D721Med (cell line): ENCODE measurements around the gene FEV.
A peak's percentile ranks its signal among the peaks of the same experiment; 100 is the strongest.

Source experiments
- DNase-seq: peaks from one replicate; pipeline ENCODE4 v3.0.0; 2011; ENCODE audit warnings: low spot score; ENCODE audit not compliant: insufficient read length
- FAIRE-seq: peaks from 2 replicates; lab custom pipeline; 2011; peaks lifted over from hg19 to GRCh38; lab: Jason Lieb, UNC
- TF ChIP-seq, protein P1 (sequence below): IDR thresholded peaks from 2 replicates; pipeline ENCODE4 v1.5.1; 2012; ENCODE audit warnings: mild to moderate bottlenecking, control low read depth; ENCODE audit not compliant: insufficient read depth; ENCODE audit errors: missing control alignments

The FEV gene

DNA sequence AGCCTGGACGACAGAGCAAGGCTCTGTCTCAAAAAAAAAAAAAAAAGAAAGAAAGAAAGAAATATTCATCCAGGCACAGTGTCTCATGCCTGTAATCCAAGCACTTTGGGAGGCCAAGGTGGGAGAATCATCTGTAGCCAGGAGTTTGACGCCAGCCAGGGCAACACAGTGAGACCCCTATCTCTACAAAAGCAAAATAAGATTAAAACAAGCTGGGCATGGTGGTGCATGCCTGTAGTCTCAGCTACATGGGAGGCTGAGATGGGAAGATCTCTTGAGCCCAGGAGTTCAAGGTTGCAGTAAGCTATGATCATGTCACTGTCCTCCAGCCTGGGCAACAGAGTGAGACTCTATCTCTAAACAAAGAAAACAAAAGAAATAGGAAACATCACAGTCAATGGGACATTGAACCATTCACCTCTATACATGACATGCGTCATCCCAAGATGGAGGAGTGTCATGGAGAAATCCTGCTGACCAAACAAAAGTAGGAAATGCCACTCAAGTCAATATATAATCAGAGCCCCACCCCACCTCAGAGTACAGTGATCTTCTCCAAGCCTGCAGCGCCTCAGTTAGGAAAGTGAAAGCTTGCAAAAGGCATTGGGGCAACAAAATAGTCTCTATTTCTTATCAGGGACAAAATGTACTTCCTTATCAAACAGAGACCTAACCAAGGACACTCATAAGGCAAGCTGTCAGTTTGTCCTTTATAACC, 9.8 kb downstream of the FEV start:
- DNase-seq (no peak), FAIRE-seq (no peak)
- TF ChIP-seq, protein P1, sequence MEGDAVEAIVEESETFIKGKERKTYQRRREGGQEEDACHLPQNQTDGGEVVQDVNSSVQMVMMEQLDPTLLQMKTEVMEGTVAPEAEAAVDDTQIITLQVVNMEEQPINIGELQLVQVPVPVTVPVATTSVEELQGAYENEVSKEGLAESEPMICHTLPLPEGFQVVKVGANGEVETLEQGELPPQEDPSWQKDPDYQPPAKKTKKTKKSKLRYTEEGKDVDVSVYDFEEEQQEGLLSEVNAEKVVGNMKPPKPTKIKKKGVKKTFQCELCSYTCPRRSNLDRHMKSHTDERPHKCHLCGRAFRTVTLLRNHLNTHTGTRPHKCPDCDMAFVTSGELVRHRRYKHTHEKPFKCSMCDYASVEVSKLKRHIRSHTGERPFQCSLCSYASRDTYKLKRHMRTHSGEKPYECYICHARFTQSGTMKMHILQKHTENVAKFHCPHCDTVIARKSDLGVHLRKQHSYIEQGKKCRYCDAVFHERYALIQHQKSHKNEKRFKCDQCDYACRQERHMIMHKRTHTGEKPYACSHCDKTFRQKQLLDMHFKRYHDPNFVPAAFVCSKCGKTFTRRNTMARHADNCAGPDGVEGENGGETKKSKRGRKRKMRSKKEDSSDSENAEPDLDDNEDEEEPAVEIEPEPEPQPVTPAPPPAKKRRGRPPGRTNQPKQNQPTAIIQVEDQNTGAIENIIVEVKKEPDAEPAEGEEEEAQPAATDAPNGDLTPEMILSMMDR = no peak

DNA sequence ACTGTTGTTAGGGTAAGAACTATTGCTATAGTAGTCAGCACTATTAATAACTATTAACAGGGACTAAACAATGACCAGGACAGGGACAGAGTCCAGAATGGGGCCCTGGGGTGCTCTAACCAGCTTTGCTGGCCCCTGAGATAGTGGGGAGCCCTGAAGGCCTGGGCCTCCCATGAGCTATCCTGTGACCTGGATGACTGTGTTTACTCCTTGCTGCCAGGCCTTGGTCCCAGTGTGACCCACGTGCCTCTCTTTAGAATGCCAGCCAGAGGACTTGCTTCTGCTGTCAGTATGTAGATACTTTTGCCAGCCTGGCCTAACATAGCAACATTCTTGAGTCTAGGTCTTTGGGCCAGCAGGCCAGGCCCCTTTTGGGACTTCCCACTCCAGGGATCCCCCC, 14.1 kb downstream of the FEV start:
- no peak for DNase-seq
- no peak for FAIRE-seq
- TF ChIP-seq, protein P1 = no peak

DNA sequence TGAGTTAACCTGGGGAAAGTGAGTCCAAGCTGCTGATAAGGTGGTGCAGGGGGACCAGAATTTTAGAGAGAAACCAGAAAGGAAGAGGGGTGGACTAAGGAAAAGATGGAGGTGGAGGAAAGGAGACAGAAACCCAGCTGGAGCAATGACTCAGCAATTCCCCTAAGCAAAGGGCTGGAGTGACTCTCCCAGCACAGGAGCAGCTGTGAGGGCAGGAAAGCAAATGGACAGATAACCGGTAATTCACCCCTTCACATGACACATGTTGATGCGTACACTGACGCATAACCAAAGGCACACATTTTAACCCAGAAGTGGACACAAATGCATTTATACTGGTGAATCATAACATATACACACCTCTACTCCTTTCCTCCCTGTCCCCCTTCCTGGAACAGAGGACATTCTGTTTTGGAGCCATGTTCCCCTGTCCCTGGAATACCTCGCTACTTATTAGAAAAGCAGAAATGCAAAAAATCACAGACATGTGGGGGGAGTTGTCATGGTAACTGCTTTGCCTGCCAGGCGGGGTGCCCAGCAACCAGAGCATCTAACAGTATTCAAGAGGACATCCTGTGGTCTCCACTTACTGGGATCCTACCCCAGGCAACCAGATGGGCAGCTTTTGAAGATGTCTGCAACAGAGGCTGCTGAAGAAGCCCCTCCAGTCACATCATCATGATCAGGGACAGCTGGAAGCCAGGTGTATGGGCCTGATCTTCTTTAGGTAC, 20.8 kb downstream of the FEV start:
- no peak for DNase-seq

DNA sequence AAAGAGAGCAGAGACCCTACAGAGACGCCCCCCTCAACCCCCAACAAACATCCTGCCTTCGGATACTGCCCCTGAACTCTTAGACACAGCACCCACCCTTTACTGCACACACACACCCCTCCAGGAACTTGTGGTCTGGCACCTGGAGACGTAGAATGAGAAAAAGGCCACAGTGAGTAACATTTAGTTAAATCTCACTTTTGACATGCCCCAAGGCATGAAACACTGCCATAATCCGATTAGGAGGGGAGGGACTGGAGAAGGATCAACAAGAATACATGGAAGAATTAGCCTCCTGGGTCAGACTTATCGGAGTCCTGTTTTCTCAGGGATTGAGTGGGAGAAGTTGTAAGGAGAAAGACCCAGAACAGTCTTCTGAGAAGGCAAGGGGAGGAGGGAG, 21.4 kb downstream of the FEV start:
- TF ChIP-seq, protein P1 = no peak
- FAIRE-seq = peak; percentile 95

More for the DNA sequence above, 20.8 kb downstream of the FEV start:
- FAIRE-seq = peak; percentile 61
- TF ChIP-seq, protein P1 = no peak

DNA sequence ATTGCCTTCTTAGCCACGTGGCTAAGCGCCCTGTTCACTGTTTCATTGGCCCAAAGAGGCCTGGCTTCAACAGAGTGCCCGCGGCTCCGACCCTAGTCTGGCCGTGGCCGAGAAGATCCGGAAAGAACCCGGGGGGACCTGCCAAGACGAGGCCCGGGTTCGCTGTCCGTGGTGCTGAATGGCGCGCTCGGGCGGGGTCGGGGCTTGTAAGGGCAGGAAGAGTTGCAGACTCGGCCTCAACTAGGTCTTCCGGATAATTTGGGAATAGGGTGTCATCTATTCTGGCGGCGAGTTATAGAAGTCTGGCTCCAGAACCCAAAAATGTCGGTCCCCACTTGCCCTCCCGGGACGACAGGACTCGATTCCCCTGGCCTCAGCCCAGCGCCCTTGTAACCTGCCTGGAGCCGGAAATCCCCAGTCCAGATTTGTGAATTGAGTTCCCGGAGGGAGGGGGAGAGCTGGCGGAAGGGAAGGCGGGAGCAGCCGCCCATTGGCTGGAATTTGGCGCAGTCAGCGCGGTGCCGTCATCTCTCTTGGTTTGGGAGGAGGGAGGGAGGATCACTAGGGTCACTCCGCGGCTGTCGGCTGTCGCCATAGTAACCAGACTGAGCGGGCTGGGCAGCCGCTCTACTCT, 22.0 kb downstream of the FEV start:
- FAIRE-seq = no peak
- TF ChIP-seq, protein P1 = no peak
- peak; percentile 88 for DNase-seq

More for the DNA sequence above, 21.4 kb downstream of the FEV start:
- DNase-seq = no peak

DNA sequence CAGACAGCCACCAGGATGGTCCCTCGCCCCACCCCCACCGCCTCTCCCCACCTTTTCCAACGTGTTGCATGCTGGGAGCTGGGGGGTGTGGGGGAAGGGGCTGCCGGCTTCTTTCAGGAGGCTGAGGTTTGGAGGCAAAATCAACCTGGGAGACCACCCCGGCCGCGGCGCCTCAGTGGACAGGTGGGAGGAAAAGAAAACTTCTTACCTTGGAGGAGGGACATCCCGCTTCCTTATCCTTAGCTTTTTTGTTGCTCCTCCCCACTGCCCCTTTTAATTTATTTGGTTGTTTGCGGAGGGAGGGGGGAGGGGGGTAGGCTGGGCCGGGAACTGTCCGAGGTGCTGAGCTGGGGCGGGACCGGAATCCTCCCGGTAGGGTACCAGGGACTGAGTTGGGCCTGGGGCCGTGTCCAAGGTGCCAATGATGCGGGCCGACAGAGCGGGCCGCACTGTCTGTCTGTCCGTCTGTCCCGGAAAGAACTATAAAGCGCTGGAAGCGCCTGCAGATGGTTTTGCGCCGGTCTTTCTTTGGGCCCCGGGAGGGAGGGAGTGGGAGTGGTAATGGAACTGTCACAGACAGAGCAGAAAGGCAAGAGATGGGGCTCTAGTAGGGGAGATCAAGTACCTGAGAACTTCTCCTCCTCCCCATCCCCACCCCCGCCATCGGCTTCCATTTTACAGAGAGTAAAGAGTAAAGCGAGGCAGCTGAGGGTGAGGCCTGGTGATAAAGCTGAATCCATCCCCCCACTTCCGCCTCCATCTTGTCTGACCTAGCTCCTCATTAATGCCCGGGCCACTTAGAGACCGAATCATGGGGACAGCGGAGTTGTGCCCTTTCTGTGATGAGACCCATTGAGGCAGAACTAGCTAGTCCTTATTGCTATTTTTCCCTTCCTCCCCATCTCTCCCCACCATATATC, 23.1 kb downstream of the FEV start:
- DNase-seq (no peak), FAIRE-seq (no peak)
- TF ChIP-seq, protein P1 = no peak
